NT2/D1 (cell line): ENCODE measurements around the gene USP28.
"Not testable (repeated sequence)": the region's sequence is repeated elsewhere in the genome, so short reads cannot be mapped to it uniquely, and the experiment has no call there.

Experiments
- DNase-seq: peaks from one replicate; pipeline ENCODE4 v3.0.0-alpha.2; 2011; ENCODE audit warnings: low read depth, low spot score
- H3K27me3 ChIP-seq: 2 replicates; pipeline ENCODE4 v1.6.0; 2011; ENCODE audit warnings: mild to moderate bottlenecking; ENCODE audit not compliant: insufficient read length, insufficient read depth
- H3K36me3 ChIP-seq: 2 replicates; pipeline ENCODE4 v1.6.1; 2011; ENCODE audit warnings: mild to moderate bottlenecking, low read length, mixed read lengths; ENCODE audit not compliant: insufficient read depth, insufficient read length
- H3K4me1 ChIP-seq: 2 replicates; pipeline ENCODE4 v1.5.1; 2011; ENCODE audit not compliant: insufficient read depth, insufficient read length
- H3K4me3 ChIP-seq: 2 replicates; pipeline ENCODE4 v1.5.1; 2011; ENCODE audit warnings: low read depth; ENCODE audit not compliant: insufficient read length
- H3K9ac ChIP-seq: 2 replicates; pipeline ENCODE4 v1.6.0; 2011; ENCODE audit warnings: low read depth; ENCODE audit not compliant: insufficient read length
- H3K9me3 ChIP-seq: 2 replicates; pipeline ENCODE4 v1.5.1; 2011; ENCODE audit warnings: mild to moderate bottlenecking, low read length; ENCODE audit not compliant: insufficient read depth
- SUZ12 ChIP-seq: IDR thresholded peaks from 2 replicates; pipeline ENCODE4 v1.6.1; 2011; ENCODE audit not compliant: insufficient read length, insufficient read depth; ENCODE audit errors: extremely low read depth
- YY1 ChIP-seq: IDR thresholded peaks from 2 replicates; pipeline ENCODE4 v1.6.1; 2011; ENCODE audit not compliant: insufficient read length, insufficient read depth
- ZNF274 ChIP-seq: IDR thresholded peaks from 2 replicates; pipeline ENCODE4 v1.6.1; 2011; ENCODE audit warnings: mild to moderate bottlenecking, low read depth, low read length

USP28 gene

GRCh38 chr11:113875234-113876073 is at the start of gene USP28:
TSS of gene USP28 (minus strand) at chr11:113875572. CDS start at chr11:113875501, 71 bp downstream.
- no peaks in the 10 kb centered on the region for H3K4me1 ChIP-seq
- H3K4me3 ChIP-seq, result peak within 1 kb of the TSS; percentile 79
- peak; percentile 87 for DNase-seq
- peaks cover 18% of the 10 kb centered on the region for H3K36me3 ChIP-seq
- no peaks in the 10 kb centered on the region for H3K9me3 ChIP-seq
- no peak for TF ChIP-seq SUZ12
- TF ChIP-seq ZNF274, result no peak
- TF ChIP-seq YY1, result no peak
- H3K9ac ChIP-seq, result peak within 1 kb of the TSS; percentile 82
- H3K27me3 ChIP-seq, result no peaks in the 10 kb centered on the region

- H3K9ac ChIP-seq, result no peak overlapping the region
- H3K36me3 ChIP-seq, result no peaks in the 10 kb centered on the region
- no peaks in the 10 kb centered on the region for H3K4me1 ChIP-seq
- H3K9me3 ChIP-seq, result no peaks in the 10 kb centered on the region
- no peak for TF ChIP-seq YY1
- no peak for TF ChIP-seq ZNF274
- TF ChIP-seq SUZ12, result no peak
- DNase-seq, result no peak
- no peak overlapping the region for H3K4me3 ChIP-seq
- no peaks in the 10 kb centered on the region for H3K27me3 ChIP-seq
Measured at GRCh38 chr11:113923572-113923971, 48.2 kb upstream of the USP28 start.

DNA sequence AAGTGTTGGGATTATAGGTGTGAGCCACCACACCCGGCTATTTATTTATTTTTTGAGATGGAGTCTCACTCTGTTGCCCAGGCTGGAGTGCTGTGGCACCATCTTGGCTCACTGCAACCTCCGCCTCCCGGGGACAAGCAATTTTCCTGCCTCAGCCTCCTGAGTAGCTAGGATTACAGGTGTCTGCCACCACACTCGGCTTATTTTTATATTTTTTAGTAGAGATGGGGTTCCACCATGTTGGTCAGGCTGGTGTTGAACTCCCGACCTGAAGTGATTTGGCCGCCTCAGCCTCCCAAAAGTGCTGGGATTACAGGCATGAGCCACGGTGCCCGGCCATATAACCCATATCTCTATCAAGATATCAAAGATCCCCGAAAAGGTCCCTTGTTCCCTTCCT is 36.1 kb upstream of the USP28 start:
- H3K4me3 ChIP-seq, H3K27me3 ChIP-seq, H3K9me3 ChIP-seq, DNase-seq, H3K4me1 ChIP-seq, H3K9ac ChIP-seq, H3K36me3 ChIP-seq: not testable (repeated sequence)

- TF ChIP-seq SUZ12, result no peak
- no peak for TF ChIP-seq YY1
- TF ChIP-seq ZNF274, result no peak
- H3K36me3 ChIP-seq, result no peaks in the 10 kb centered on the region
- H3K27me3 ChIP-seq, result no peaks in the 10 kb centered on the region
- H3K4me1 ChIP-seq, result no peaks in the 10 kb centered on the region
- H3K9me3 ChIP-seq, result no peaks in the 10 kb centered on the region
- H3K9ac ChIP-seq, result no peak overlapping the region
- DNase-seq, result no peak
- H3K4me3 ChIP-seq, result no peak overlapping the region
Measured at GRCh38 chr11:113908098-113908497, 32.7 kb upstream of the USP28 start.

- H3K4me3 ChIP-seq, result no peak overlapping the region
- no peaks in the 10 kb centered on the region for H3K4me1 ChIP-seq
- TF ChIP-seq YY1 (no peak), ZNF274 (no peak), SUZ12 (no peak)
- H3K9ac ChIP-seq, result no peak overlapping the region
- no peak for DNase-seq
- H3K36me3 ChIP-seq, result no peaks in the 10 kb centered on the region
- no peaks in the 10 kb centered on the region for H3K9me3 ChIP-seq
- H3K27me3 ChIP-seq, result no peaks in the 10 kb centered on the region
Measured at GRCh38 chr11:113907681-113908080, 32.3 kb upstream of the USP28 start.

DNA sequence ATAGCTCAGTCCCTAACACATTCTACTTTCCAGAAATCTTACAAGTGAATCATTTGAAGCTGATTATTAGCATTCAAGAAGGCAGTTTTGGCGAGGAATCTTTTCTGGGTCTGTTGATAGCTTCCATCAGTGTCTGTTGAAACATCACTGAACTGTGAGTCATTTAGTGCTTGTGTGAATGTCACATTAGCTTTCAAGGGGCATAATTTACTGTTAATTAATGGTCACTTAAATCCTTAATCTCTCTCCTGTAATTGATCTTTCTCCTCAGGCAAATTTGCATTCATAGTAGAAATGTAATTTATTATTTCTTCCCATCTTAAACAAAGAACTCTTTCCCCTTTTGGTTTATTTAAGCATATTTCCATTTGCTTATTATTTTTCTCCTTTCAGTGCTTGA is 31.8 kb upstream of the USP28 start:
- TF ChIP-seq ZNF274, result no peak
- TF ChIP-seq SUZ12, result no peak
- TF ChIP-seq YY1, result no peak
- no peak overlapping the region for H3K9ac ChIP-seq

GRCh38 chr11:113906516-113906915 is 31.1 kb upstream of the USP28 start:
- H3K9ac ChIP-seq, result no peak overlapping the region
- H3K27me3 ChIP-seq, result no peaks in the 10 kb centered on the region
- no peaks in the 10 kb centered on the region for H3K9me3 ChIP-seq
- TF ChIP-seq SUZ12 (no peak), YY1 (no peak), ZNF274 (no peak)
- no peaks in the 10 kb centered on the region for H3K36me3 ChIP-seq
- H3K4me1 ChIP-seq, result no peaks in the 10 kb centered on the region
- no peak for DNase-seq
- no peak overlapping the region for H3K4me3 ChIP-seq

More for the DNA sequence above, 31.8 kb upstream of the USP28 start:
- no peak for DNase-seq
- H3K36me3 ChIP-seq, result no peaks in the 10 kb centered on the region
- no peaks in the 10 kb centered on the region for H3K4me1 ChIP-seq
- H3K27me3 ChIP-seq, result no peaks in the 10 kb centered on the region
- no peak overlapping the region for H3K4me3 ChIP-seq
- H3K9me3 ChIP-seq, result no peaks in the 10 kb centered on the region
